AG09319 (cell line): ENCODE data around the gene MRPL24.

Experiments
- DNase-seq: peaks from one replicate; pipeline ENCODE4 v3.0.0-alpha.2; 2010; ENCODE audit warnings: low read depth; ENCODE audit errors: extremely low read depth
- CTCF ChIP-seq: IDR thresholded peaks from 2 replicates; pipeline ENCODE4 v1.5.1; 2011; ENCODE audit warnings: low read depth, mild to moderate bottlenecking, inconsistent platforms, low read length, moderate library complexity

MRPL24 gene

GRCh38 chr1:156727492-156727891 is 13.4 kb downstream of the MRPL24 start:
- TF ChIP-seq CTCF = no peak
- DNase-seq = no peak

- DNase-seq = no peak
- peak; percentile 65 for TF ChIP-seq CTCF
Measured at GRCh38 chr1:156726549-156727226, 14.2 kb downstream of the MRPL24 start.

- TF ChIP-seq CTCF = peak; percentile 96
- peak; percentile 78 for DNase-seq
Measured at GRCh38 chr1:156725683-156726280, 15.1 kb downstream of the MRPL24 start.

GRCh38 chr1:156721535-156721934 is 19.4 kb downstream of the MRPL24 start:
- TF ChIP-seq CTCF = no peak
- no peak for DNase-seq

GRCh38 chr1:156721131-156721530 is 19.8 kb downstream of the MRPL24 start:
- DNase-seq = no peak
- no peak for TF ChIP-seq CTCF

GRCh38 chr1:156717351-156717750 is 23.5 kb downstream of the MRPL24 start:
- no peak for DNase-seq

GRCh38 chr1:156714830-156715229 is 26.1 kb downstream of the MRPL24 start:
- no peak for DNase-seq
- no peak for TF ChIP-seq CTCF

More at GRCh38 chr1:156717351-156717750, 23.5 kb downstream of the MRPL24 start:
- TF ChIP-seq CTCF = no peak
